Measurements from ENCODE around the gene ZNF611.
"Not testable (repeated sequence)": the region's sequence is repeated elsewhere in the genome, so short reads cannot be mapped to it uniquely, and the experiment has no call there.

- TF ChIP-seq CTCF, POLR2A, POLR2AphosphoS5 (IDR thresholded peaks at IDR 0.05): not testable (repeated sequence)
Measured at GRCh38 chr19:52688925-52689796, 45.7 kb downstream of the ZNF611 start.

Data from transverse colon (tissue), 4 donors.